A549 treated with GW870086 at 1 μM for 4 hours (cell line): Measurements from ENCODE around the gene BLOC1S2. TPM values are rescaled to one million over a fixed set of nuclear protein-coding genes. Genes with fewer than 3 reads are reported as not detected.

Source experiments
- total RNA-seq: library from RNA; stranded (reverse); fragments of 200-300 nt; extraction: Qiagen RNA extraction; gene quantifications from 5 replicates; pipeline ENCODE4 v1.2.3, GENCODE V29; 2022; ENCODE audit warnings: low read depth

Gene BLOC1S2
- 93.1 to 110 TPM (median 107 TPM) in 5 replicates for total RNA-seq

DNA sequence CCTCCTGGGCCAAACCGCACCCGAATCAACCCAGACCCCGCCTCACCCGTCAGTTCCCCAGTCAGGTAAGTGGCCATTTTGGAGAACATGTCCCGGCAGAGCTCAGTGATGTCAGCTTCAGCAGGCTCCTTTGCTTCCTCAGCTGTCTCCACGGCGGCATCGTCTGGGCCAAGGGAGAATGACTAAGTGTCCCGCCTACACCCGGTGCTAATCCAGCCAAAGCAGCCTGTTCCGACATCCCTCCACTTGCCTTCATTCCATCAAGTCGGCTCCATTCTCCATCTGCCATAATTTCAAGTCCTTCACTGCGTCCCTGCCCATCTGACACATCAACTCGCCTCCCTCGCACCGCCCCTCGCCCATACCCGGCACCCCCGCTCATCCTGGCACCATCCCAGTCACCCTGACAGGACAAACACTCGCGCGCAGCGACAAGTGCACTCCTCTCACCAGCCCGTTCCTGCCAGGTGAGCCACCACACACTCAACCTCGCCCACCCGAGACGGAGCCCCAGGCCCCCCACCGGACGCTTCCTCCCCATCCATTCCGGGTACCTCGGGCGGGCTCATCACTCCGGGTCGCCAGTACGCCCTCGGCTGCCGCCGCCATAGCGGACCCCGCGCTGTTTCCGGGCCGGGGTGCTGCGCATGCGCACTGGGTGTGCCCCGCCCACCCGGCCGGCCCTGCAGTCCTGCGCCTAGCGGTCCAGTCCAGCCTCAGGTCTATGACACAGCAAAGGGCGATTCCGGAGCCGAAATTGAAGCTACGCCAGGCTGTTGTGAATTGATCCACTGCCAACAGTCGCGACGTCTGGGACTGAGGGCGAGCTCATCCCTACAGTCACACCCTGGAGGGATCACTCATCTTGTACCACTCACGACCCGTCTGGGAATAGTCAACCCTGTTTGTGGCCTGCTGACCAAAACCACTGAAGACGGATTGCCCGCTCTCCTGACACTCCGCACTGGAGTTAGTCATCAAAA, at the start of gene BLOC1S2:
BLOC1S2 (minus strand) TSS at position 630 of the 983 bp plus-strand sequence; CDS start at position 609, 21 bp downstream.

DNA sequence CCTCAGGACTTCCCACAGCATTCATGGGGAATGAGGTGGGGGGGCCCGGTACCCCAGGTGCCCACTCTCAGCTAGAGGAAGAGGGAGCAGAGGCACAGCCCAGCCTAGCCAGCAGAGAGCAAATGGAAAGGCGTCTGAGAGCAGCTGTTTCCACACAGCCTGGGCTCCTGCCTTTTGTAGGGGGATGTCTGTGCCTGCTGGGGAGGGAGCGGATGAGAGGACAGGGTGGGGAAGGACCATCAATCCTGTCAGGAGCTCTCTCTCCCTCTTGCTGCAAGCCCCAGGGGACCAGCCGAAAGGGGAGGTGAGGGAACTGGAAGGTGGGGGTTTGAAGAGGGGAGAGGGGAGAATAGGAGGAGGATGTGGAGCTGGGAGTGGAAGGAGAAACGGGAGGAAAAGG, 43.6 kb upstream of the BLOC1S2 start, which contains the start of gene PKD2L1:
PKD2L1 (minus strand) TSS at position 150 of the 400 bp plus-strand sequence; CDS start at position 25, 125 bp downstream.

DNA sequence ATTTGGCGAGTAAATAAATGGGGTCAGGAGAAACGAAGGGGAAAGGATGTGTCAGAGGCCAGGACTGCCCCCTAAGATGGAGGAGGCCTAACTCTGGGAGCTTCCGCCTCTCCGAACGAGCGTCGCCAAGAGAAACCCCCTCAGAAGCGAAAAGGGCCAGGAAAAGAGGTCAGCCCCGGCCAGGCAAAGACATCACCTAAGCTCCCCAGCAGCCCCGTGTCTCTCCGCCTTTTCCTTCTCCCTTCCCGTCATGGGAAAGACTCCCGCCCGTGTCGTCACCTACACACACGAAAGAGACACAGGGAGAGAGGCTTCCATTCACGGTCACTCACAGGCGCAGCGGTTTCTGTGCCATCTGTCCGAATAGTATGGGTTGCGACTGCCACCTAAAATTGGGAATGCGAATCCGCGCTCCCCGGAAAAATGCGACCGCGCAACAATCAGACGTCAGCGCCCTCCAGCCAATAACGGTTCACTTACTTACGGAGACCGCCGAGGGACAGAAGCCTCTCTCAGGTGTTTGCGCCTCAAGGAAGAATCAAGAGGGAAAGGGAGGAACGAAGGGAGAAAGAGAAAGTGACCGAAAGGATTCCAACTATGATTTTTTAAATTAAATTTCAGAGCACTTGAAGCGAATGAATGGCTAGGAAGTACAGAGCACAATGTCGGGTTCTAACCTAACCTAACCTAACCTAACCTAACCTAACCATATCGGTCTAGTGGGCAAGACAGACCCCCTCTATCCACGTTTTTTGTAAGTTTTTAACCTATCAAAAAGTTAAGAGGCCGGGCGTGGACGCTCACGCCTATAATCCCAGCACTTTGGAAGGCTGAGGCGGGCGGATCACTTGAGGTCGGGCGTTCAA, 19.0 kb downstream of the BLOC1S2 start, which contains the start of gene CWF19L1:
CWF19L1 (minus strand) TSS at position 400 of the 866 bp plus-strand sequence; CDS start at position 355, 45 bp downstream.

Other genes starting within 250 kb of the BLOC1S2 start
- 0.08 to 0.42 TPM (median 0.20 TPM) in 5 replicates for gene CPN1, start 204.8 kb downstream of the BLOC1S2 start, total RNA-seq
- gene ERLIN1, start 100.7 kb downstream of the BLOC1S2 start, total RNA-seq = 41.0 to 61.2 TPM (median 52.4 TPM) in 5 replicates
- gene CHUK, start 57.1 kb downstream of the BLOC1S2 start, total RNA-seq = 16.1 to 24.7 TPM (median 21.8 TPM) in 5 replicates
- gene CWF19L1, start 19.0 kb downstream of the BLOC1S2 start, total RNA-seq = 20.6 to 25.6 TPM (median 22.3 TPM) in 5 replicates
- 0.06 to 0.39 TPM (median 0.08 TPM) in 4 of 5 replicates, not detected in the other for gene PKD2L1, start 43.5 kb upstream of the BLOC1S2 start, total RNA-seq
- gene SCD, start 60.6 kb upstream of the BLOC1S2 start, total RNA-seq = 136 to 195 TPM (median 167 TPM) in 5 replicates
- not detected in 5 replicates for gene WNT8B, start 176.3 kb upstream of the BLOC1S2 start, total RNA-seq
- 1.3 to 2.5 TPM (median 2.0 TPM) in 5 replicates for gene SEC31B, start 233.2 kb upstream of the BLOC1S2 start, total RNA-seq
- gene NDUFB8, start 243.2 kb upstream of the BLOC1S2 start, total RNA-seq = 271 to 293 TPM (median 282 TPM) in 5 replicates
- gene HIF1AN, start 249.3 kb upstream of the BLOC1S2 start, total RNA-seq = 10.7 to 20.7 TPM (median 19.0 TPM) in 5 replicates